HAP-1 (cell line): ENCODE data around the gene WFDC2.

ENCODE experiments used
- DNase-seq, 2 experiments: peaks; one replicate each; pipeline ENCODE4 v3.0.0-alpha.2; 2016 to 2020; ENCODE audit warnings: low spot score in 2 of 2
- H3K27me3 ChIP-seq: fragments of 250-450 bp; sonication (Bioruptor Pico); 2 replicates; pipeline ENCODE4 v1.5.1; 2020; ENCODE audit warnings: low read depth, mild to moderate bottlenecking, moderate library complexity
- H3K36me3 ChIP-seq: fragments of 250-450 bp; sonication (Bioruptor Pico); replicated peaks from 2 replicates; pipeline ENCODE4 v1.5.1; 2020; ENCODE audit warnings: mild to moderate bottlenecking
- H3K4me1 ChIP-seq: fragments of 250-450 bp; sonication (Bioruptor Pico); 2 replicates; pipeline ENCODE4 v1.5.1; 2020; ENCODE audit warnings: mild to moderate bottlenecking
- H3K4me3 ChIP-seq: fragments of 250-450 bp; sonication (Bioruptor Pico); 2 replicates; pipeline ENCODE4 v1.5.1; 2020; ENCODE audit warnings: mild to moderate bottlenecking, moderate library complexity
- H3K9me3 ChIP-seq: fragments of 250-450 bp; sonication (Bioruptor Pico); 2 replicates; pipeline ENCODE4 v1.5.1; 2020; ENCODE audit warnings: mild to moderate bottlenecking, moderate library complexity
- in situ Hi-C: fragments of 300-500 bp; cut with MboI; formaldehyde crosslinking; loops from 3 replicates; pipeline ENCODE4 v1.14.3; 2020; ENCODE audit warnings: low sequenced_read_pairs, inconsistent platforms, mixed read lengths

Gene WFDC2

DNA sequence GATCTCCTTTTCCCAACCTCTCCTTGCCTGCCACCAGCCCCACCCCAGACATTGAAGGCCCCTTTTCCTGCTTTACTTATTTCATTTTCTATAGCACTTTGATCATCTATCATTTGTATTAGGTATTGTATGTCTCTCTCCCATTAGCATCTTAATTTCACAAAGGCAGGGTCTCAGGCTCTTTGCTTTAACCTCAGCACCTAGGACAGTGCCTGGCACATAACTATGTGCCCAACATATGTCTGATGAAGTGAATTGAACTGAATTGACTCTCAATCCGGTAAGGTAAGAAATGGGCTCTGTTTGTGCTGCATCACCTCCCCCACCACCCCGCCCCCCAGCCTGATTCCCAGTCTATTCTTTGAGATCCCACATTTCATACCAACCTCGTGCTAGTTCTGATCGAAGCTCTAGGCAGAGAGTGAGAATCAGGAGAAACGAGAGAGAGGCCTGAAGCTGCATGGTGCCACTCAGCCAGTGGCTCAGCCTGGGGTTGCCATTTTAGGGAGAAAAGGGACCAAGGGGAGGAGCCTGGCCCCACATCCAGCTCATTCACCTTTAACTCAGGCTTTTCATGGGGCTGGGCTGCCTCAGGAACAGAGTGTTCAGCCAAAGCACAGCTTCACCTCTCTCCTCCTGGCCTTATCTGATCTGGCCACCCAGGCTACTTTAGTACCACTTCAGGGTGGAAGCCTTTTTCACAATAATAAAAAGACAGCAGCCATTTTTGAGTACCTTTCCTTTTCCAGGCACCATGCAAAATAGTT, 45.8 kb downstream of the WFDC2 start, which contains the start of gene SPINT3:
Gene SPINT3, minus strand, starts transcription at position 476 of the 767 bp plus-strand sequence. Its CDS starts 14 bp downstream, at position 462.
- Histone ChIP-seq H3K4me3 (no peak within 1 kb of the TSS), H3K9me3 (no peaks in the 10 kb centered on the region), H3K36me3 (no peaks in the 10 kb centered on the region), H3K4me1 (no peaks in the 10 kb centered on the region), H3K27me3 (peaks cover 2% of the 10 kb centered on the region; the same call in 1 of the 2 replicates)
- no peak for DNase-seq
- in situ Hi-C loops: no loop called here

DNA sequence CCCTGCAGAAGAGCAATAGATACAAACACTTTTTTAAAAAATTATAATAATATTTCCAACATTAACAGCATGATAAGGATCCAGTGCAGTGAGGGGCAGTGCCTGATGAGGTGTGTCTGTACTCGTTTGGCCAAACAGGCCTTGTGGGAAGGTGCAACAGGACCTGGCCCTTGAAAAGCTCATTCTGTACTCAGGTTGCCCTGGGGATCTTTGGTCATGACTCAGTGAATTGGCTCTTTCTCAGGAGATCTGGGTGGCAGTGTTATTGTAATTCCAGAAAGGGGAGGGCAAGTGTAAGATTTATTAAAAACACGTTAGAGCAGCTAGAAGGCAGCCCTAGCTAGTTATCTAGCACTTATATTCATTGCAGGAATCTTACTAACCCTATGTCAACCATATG, 48.7 kb downstream of the WFDC2 start:
- Histone ChIP-seq H3K4me3 (no peak overlapping the region), H3K4me1 (no peaks in the 10 kb centered on the region), H3K27me3 (peaks cover 8% of the 10 kb centered on the region), H3K9me3 (no peaks in the 10 kb centered on the region), H3K36me3 (no peaks in the 10 kb centered on the region)
- DNase-seq: no peak
- in situ Hi-C loops: no loop called here

- no peak overlapping the region for H3K4me3 ChIP-seq
- no peaks in the 10 kb centered on the region for H3K36me3 ChIP-seq
- peaks cover 20% of the 10 kb centered on the region for H3K27me3 ChIP-seq
- H3K9me3 ChIP-seq: no peaks in the 10 kb centered on the region
- no peaks in the 10 kb centered on the region for H3K4me1 ChIP-seq
- in situ Hi-C loops: no loop called here
- DNase-seq: no peak
Observed at GRCh38 chr20:45523821-45524220, 54.3 kb downstream of the WFDC2 start.

GRCh38 chr20:45527294-45527693, 57.7 kb downstream of the WFDC2 start:
- DNase-seq: no peak
- Histone ChIP-seq H3K9me3 (no peaks in the 10 kb centered on the region), H3K4me1 (no peaks in the 10 kb centered on the region), H3K27me3 (peaks cover 17% of the 10 kb centered on the region), H3K36me3 (no peaks in the 10 kb centered on the region), H3K4me3 (no peak overlapping the region)
- in situ Hi-C loops: no loop called here
